ENCODE data around the gene RBM34. TPM values are rescaled to one million over a fixed set of nuclear protein-coding genes. Genes with fewer than 3 reads are reported as not detected.
A peak's percentile ranks its signal among the peaks of the same experiment; 100 is the strongest.
"Not testable (repeated sequence)": the region's sequence is repeated elsewhere in the genome, so short reads cannot be mapped to it uniquely, and the experiment has no call there.

Gene RBM34
- total and polyA plus RNA-seq, 8 donors: 9.8 to 79.7 (median 56.7) TPM; not detected in 1

GRCh38 chr1:235095938-235096562 lies 65.0 kb downstream of the RBM34 start:
- Histone ChIP-seq H3K4me1 (peaks cover 8 to 13% (median 10%) of the 10 kb centered on the region in 4 donors), H3K9me3 (no peaks in the 10 kb centered on the region), H3K27me3 (no peaks in the 10 kb centered on the region), H3K27ac (no peak overlapping the region), H3K36me3 (no peaks in the 10 kb centered on the region), H3K4me3 (no peak overlapping the region)
- WGBS, 5 donors: 58 to 70% (median 66%) methylated on average over 6 of the region's 6 CpGs
- no peak for DNase-seq
- no peak for TF ChIP-seq POLR2AphosphoS5 (IDR thresholded peaks at IDR 0.05)
- TF ChIP-seq EP300 (IDR thresholded peaks at IDR 0.05): no peak
- TF ChIP-seq POLR2A (IDR thresholded peaks at IDR 0.05): no peak
- no peak for TF ChIP-seq CTCF (IDR thresholded peaks at IDR 0.05)
- intact Hi-C loops (cut with DNase I; ENCODE audit: low total_unique reads): no loop called here

DNA sequence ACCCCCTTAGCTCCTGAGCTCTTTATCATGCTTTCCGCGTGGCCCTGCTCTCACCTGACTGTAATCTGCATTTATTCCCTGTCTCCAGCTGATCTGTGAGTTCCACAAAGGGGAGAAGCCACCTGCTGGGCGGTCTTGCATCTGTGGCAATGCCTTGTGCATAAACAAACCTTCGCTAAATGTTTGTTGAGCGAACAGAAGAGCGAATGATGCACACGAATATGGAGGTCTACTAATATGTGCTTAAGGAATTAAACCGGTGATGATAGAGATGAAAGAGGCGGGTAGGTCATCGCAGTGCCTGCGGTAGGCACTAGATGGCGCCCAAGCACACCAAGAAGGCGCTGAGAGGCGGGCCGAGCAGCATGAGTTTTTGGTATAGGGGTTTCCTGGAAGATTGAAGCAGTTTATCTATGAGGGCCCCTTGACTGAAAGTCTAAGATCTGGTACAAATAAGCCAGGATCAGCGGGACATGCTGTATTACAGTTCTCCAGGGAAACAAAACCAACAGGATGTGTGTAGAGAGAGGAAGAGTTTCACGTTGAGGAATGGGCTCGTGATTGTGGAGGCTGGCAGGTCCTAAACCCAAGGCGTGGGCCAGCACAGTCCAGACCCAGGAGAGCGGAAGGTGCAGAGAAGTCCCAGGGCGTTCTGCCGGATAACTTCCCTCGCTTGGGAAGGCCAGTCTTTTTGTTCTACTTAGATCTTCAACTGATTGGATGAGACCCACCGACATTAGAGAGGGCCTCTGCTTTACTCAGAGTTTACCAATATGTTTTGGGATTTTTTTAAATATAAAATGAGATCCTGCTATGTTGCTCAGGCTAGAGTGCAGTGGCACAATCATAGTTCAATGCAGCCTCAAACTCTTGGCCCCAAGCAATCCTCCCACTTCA lies 67.1 kb downstream of the RBM34 start:
- TF ChIP-seq CTCF (IDR thresholded peaks at IDR 0.05): peak in 5 of 7 experiments; percentile 78 to 92 (median 86)
- no peak for TF ChIP-seq POLR2A (IDR thresholded peaks at IDR 0.05)
- TF ChIP-seq POLR2AphosphoS5 (IDR thresholded peaks at IDR 0.05): peak in 1 of 3 donors; percentile 23
- peak; percentile 86 to 91 for DNase-seq
- Histone ChIP-seq H3K36me3 (no peaks in the 10 kb centered on the region), H3K4me1 (peaks cover 8 to 16% (median 10%) of the 10 kb centered on the region in 4 donors), H3K27ac (no peak overlapping the region), H3K27me3 (no peaks in the 10 kb centered on the region), H3K4me3 (peak overlapping the region in 3 of 4 donors; percentile 16 to 38 (median 26)), H3K9me3 (no peaks in the 10 kb centered on the region)
- WGBS, 5 donors: 28 to 32% (median 29%) methylated on average over 24 of the region's 24 CpGs
- intact Hi-C loops (cut with DNase I; ENCODE audit: low total_unique reads): loop anchor here (5.0 kb wide), 1 partner anchor 602 kb away; no protein-coding TSS in a partner anchor

- Histone ChIP-seq H3K4me3 (peak overlapping the region in 3 of 4 donors; percentile 16 to 38 (median 26)), H3K4me1 (peaks cover 8 to 16% (median 10%) of the 10 kb centered on the region in 4 donors), H3K27me3 (no peaks in the 10 kb centered on the region), H3K27ac (peak overlapping the region in 1 of 5 donors; percentile 13), H3K9me3 (no peaks in the 10 kb centered on the region), H3K36me3 (no peaks in the 10 kb centered on the region)
- intact Hi-C loops (cut with DNase I; ENCODE audit: low total_unique reads): loop anchor here (5.0 kb wide), 1 partner anchor 601 kb away; no protein-coding TSS in a partner anchor
- DNase-seq: peak; percentile 40 to 89
- 21 to 36% (median 29%) methylated on average over 20 to 27 of the region's 27 CpGs for WGBS, 5 donors
- TF ChIP-seq POLR2A (IDR thresholded peaks at IDR 0.05) (no peak), CTCF (IDR thresholded peaks at IDR 0.05) (peak in 1 of 7 experiments; percentile 12)
Observed at GRCh38 chr1:235093013-235093695, 67.9 kb downstream of the RBM34 start.

DNA sequence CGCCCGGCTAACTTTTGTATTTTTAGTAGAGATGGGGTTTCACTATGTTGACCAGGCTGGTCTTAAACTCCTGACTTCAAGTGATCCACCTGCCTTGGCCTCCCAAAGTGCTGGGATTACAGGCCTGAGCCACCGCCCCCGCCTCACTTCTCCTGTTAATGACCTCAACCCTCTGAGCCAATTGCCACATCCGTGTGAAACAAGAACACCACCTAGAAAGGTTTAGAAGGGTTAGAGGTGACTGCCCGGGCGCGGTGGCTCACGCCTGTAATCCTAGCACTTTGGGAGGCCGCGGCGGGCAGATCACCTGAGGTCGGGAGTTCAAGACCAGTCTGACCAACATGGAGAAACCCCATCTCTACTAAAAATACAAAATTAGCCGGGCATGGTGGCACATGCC lies 68.6 kb downstream of the RBM34 start:
- H3K9me3 ChIP-seq, DNase-seq, H3K27ac ChIP-seq, H3K4me3 ChIP-seq, H3K27me3 ChIP-seq, H3K36me3 ChIP-seq: not testable (repeated sequence)
- H3K4me1 ChIP-seq: peaks cover 8 to 16% (median 10%) of the 10 kb centered on the region in 4 donors
- intact Hi-C loops (cut with DNase I; ENCODE audit: low total_unique reads): loop anchor here (5.0 kb wide), 1 partner anchor 600 kb away; no protein-coding TSS in a partner anchor
- 94 to 97% (median 96%) methylated on average over 12 to 14 of the region's 14 CpGs for WGBS, 5 donors

GRCh38 chr1:235092045-235092406 lies 69.0 kb downstream of the RBM34 start:
- H3K27me3 ChIP-seq, H3K4me3 ChIP-seq, H3K9me3 ChIP-seq, H3K27ac ChIP-seq, DNase-seq, H3K36me3 ChIP-seq: not testable (repeated sequence)
- peaks cover 8 to 16% (median 10%) of the 10 kb centered on the region in 4 donors for H3K4me1 ChIP-seq
- intact Hi-C loops (cut with DNase I; ENCODE audit: low total_unique reads): loop anchor here (5.0 kb wide), 1 partner anchor 600 kb away; no protein-coding TSS in a partner anchor
- 95 to 98% (median 96%) methylated on average over 8 of the region's 8 CpGs for WGBS, 5 donors

DNA sequence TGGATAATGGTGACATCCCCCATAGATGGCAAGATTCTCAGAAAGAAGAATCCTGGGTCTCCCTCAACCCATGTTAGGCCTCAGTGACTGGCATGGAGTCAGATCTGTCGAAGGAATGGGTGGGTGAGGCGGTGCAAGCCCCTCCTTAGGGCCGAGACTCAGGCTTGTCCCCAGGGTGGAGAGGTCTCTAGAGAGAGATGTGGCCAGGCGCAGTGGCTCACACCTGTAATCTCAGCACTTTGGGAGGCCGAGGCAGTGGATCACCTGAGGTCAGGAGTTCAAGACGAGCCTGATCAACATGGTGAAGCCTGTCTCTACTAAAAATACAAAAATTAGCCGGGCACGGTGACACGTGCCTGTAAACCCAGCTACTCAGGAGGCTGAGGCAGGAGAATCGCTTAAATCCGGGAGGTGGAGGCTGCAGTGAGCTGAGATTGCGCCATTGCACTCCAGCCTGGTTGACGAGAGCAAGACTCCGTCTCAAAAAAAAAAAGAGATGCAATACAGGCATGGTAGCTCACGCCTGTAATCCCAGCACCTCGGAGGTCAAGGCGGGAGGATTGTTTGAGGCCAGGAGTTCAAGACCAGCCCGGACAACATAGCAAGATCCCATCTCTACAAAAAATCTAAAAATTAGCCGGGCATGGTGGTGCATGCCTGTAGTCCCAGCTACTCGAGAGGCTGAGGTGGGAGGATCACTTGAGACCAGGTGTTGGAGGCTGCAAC lies 69.6 kb downstream of the RBM34 start:
- Histone ChIP-seq H3K27ac (peak overlapping the region in 1 of 5 donors; percentile 49), H3K4me1 (peaks cover 8 to 16% (median 10%) of the 10 kb centered on the region in 4 donors)
- H3K36me3 ChIP-seq, H3K9me3 ChIP-seq, DNase-seq, H3K27me3 ChIP-seq, H3K4me3 ChIP-seq: not testable (repeated sequence)
- WGBS, 5 donors: 90 to 95% (median 93%) methylated on average over 20 of the region's 20 CpGs
- intact Hi-C loops (cut with DNase I; ENCODE audit: low total_unique reads): loop anchor here (5.0 kb wide), 1 partner anchor 599 kb away; no protein-coding TSS in a partner anchor

All from stomach (tissue), 9 donors.